K562 (cell line): ENCODE data around the gene PDE9A. TPM values are rescaled to one million over a fixed set of nuclear protein-coding genes. Genes with fewer than 3 reads are reported as not detected.

ENCODE experiments used
- ATAC-seq: fragments of 200-7000 bp; cut with Tn5 transposase; 3 replicates; pipeline ENCODE4 v1.9.1; 2020; ENCODE audit warnings: moderate library complexity
- BruUV-seq: library from RNA; stranded (reverse); fragments of 400-500 nt; replicated peaks from 2 replicates; lab custom pipeline; 2021; lab: Mats Ljungman, UMichigan
- CTCF ChIA-PET: fragments of 300-600 bp; formaldehyde crosslinking; extraction: SDS; loops from one replicate; lab custom pipeline; 2021; ENCODE audit warnings: low intra/inter-chr PET ratio; lab: Yijun Ruan, JAX
- POLR2A ChIA-PET: fragments of 300-600, 350-650 bp; sonication (Branson Sonifier 250); formaldehyde crosslinking; extraction: SDS; loops from one replicate; lab custom pipeline; 2021; ENCODE audit warnings: antibody characterized with exemption, inconsistent platforms; lab: Yijun Ruan, JAX
- DNase-seq, 4 experiments: peaks; one replicate each; pipeline versions ENCODE4 v3.0.0 to v3.0.0-alpha.2; 2011 to 2018; ENCODE audit warnings: low spot score in 3 of 4, mixed read lengths in 3 of 4; ENCODE audit errors: extremely low read depth in 1 of 4
- FAIRE-seq: peaks from 2 replicates; lab custom pipeline; 2011; peaks lifted over from hg19 to GRCh38; lab: Jason Lieb, UNC
- H2AFZ ChIP-seq: 2 replicates; pipeline ENCODE4 v1.6.0; 2011; ENCODE audit warnings: low read depth, low read length, control low read depth, inconsistent platforms
- H3K27ac ChIP-seq: fragments of 200-600 bp; 3 replicates; pipeline ENCODE4 v1.8.0; 2011; ENCODE audit warnings: low read depth, mild to moderate bottlenecking, control low read depth, inconsistent platforms, low read length, moderate library complexity, mixed read lengths; ENCODE audit errors: extremely low read depth
- H3K27me3 ChIP-seq, 2 experiments: fragments of 300-600 bp in 1 of 2; 2 replicates in 1 of 2; 3 replicates in 1 of 2; pipeline versions ENCODE4 v1.6.0 to v1.8.0; 2011; ENCODE audit warnings: inconsistent platforms in 2 of 2, low read length in 2 of 2, mild to moderate bottlenecking in 1 of 2, mixed read lengths in 1 of 2, moderate library complexity in 1 of 2; ENCODE audit not compliant: control insufficient read depth in 2 of 2, insufficient read depth in 2 of 2
- H3K36me3 ChIP-seq: fragments of 300-600 bp; 3 replicates; pipeline ENCODE4 v1.8.0; 2011; ENCODE audit warnings: mild to moderate bottlenecking, low read length, inconsistent platforms; ENCODE audit not compliant: control insufficient read depth, insufficient read depth
- H3K4me1 ChIP-seq, 2 experiments: fragments of 200-600 bp in 1 of 2; replicated peaks in 1 of 2; 2 replicates in 1 of 2; 3 replicates in 1 of 2; pipeline versions ENCODE4 v1.5.1 to v1.8.0; 2011; ENCODE audit warnings: inconsistent platforms in 2 of 2, low read length in 2 of 2, mild to moderate bottlenecking in 1 of 2, mixed read lengths in 1 of 2, moderate library complexity in 1 of 2; ENCODE audit not compliant: control insufficient read depth in 2 of 2, insufficient read depth in 2 of 2
- H3K4me2 ChIP-seq: 2 replicates; pipeline ENCODE4 v1.6.1; 2011; ENCODE audit warnings: low read length, control low read depth, inconsistent platforms, mixed read lengths; ENCODE audit not compliant: insufficient read depth
- H3K4me3 ChIP-seq: fragments of 200-600 bp; sonication (generic), shearing (Covaris generic); 2 replicates; pipeline ENCODE4 v1.5.1; 2016; ENCODE audit warnings: control low read depth, inconsistent platforms
- H3K79me2 ChIP-seq: fragments of 200-600 bp; 3 replicates; pipeline ENCODE4 v1.8.0; 2011; ENCODE audit warnings: low read length, inconsistent platforms; ENCODE audit not compliant: control insufficient read depth, insufficient read depth
- H3K9ac ChIP-seq, 2 experiments: 2 replicates each; pipeline versions ENCODE4 v1.6.0 to v1.6.1; 2011; ENCODE audit warnings: low read depth in 2 of 2, low read length in 2 of 2, control low read depth in 1 of 2, inconsistent platforms in 1 of 2, mild to moderate bottlenecking in 1 of 2, mixed read lengths in 1 of 2; ENCODE audit not compliant: insufficient read depth in 1 of 2
- H3K9me1 ChIP-seq: one replicate; pipeline ENCODE4 v1.6.0; 2011; ENCODE audit warnings: inconsistent platforms, mild to moderate bottlenecking, low read length, moderate library complexity; ENCODE audit not compliant: control insufficient read depth, insufficient read depth
- H3K9me3 ChIP-seq: replicated peaks from 2 replicates; pipeline ENCODE4 v1.5.1; 2011; ENCODE audit warnings: low read depth, low read length, inconsistent platforms; ENCODE audit not compliant: control insufficient read depth, insufficient read depth
- H4K20me1 ChIP-seq: replicated peaks from 2 replicates; pipeline ENCODE4 v1.6.1; 2011; ENCODE audit warnings: low read length, inconsistent platforms, mixed read lengths; ENCODE audit not compliant: control insufficient read depth, insufficient read depth
- BRCA1 ChIP-seq, 2 experiments: fragments of 450-650 bp in 1 of 2; sonication (generic) in 1 of 2; formaldehyde crosslinking in 1 of 2; IDR thresholded peaks; 2 replicates each; pipeline versions ENCODE4 v1.5.0 to v1.6.1; 2017 to 2020; ENCODE audit warnings: mild to moderate bottlenecking in 1 of 2, missing genetic modification reagents in 1 of 2
- ESRRB ChIP-seq: fragments of 250-450 bp; sonication (Bioruptor Pico); IDR thresholded peaks from 2 replicates; pipeline ENCODE4 v1.5.0; 2020; ENCODE audit warnings: mild to moderate bottlenecking, moderate library complexity, borderline replicate concordance
- FOS ChIP-seq: IDR thresholded peaks from 3 replicates; pipeline ENCODE4 v1.6.1; 2011; ENCODE audit not compliant: insufficient read length; ENCODE audit errors: extremely low read depth
- PHTF2 ChIP-seq: fragments of 250-450 bp; sonication (Bioruptor Pico); IDR thresholded peaks from 2 replicates; pipeline ENCODE4 v1.5.0; 2021; ENCODE audit warnings: mild to moderate bottlenecking
- STAT5A ChIP-seq: IDR thresholded peaks from 2 replicates; pipeline ENCODE4 v1.6.1; 2012; ENCODE audit warnings: low read length, inconsistent platforms, borderline replicate concordance
- ZMIZ1 ChIP-seq, 2 experiments: fragments of 150-350 bp in 1 of 2; IDR thresholded peaks; 2 replicates each; pipeline ENCODE4 v1.6.1; 2012 to 2016; ENCODE audit warnings: low read depth in 2 of 2, low read length in 2 of 2, mild to moderate bottlenecking in 1 of 2, moderate library complexity in 1 of 2
- ZNF140 ChIP-seq: fragments of 250-450 bp; sonication (Bioruptor Pico); IDR thresholded peaks from 2 replicates; pipeline ENCODE4 v1.8.0; 2021; ENCODE audit warnings: moderate library complexity, mild to moderate bottlenecking, inconsistent platforms
- ZNF165 ChIP-seq: fragments of 250-450 bp; sonication (Bioruptor Pico); IDR thresholded peaks from 2 replicates; pipeline ENCODE4 v1.4.0; 2020; ENCODE audit warnings: borderline replicate concordance
- WGBS: fragments of 100-300 bp; shearing (Covaris generic); methylation state at CpG from one replicate; pipeline ENCODE4 v1.1.6; 2016; ENCODE audit warnings: low coverage, mixed read lengths; ENCODE audit not compliant: insufficient coverage; ENCODE audit errors: missing lambda C conversion rate; 5-methylcytosine and 5-hydroxymethylcytosine counted together
- in situ Hi-C: fragments of 300-500 bp; cut with MboI; formaldehyde crosslinking; loops from 4 replicates; pipeline ENCODE4 v1.15.0; 2018; ENCODE audit warnings: inconsistent platforms, mixed read lengths
- intact Hi-C: fragments of 100-400 bp; cut with micrococcal nuclease; formaldehyde crosslinking; loops from 2 replicates; pipeline ENCODE4 v1.14.2; 2022
- polyA plus RNA-seq, 8 experiments: library from polyadenylated mRNA; depleted of rRNA in 4 of 8; stranded (reverse) in 5 of 8; unstranded in 3 of 8; fragments of >200 nt; fragmentation: Nextera tagmentation in 2 of 8; fragmentation: Illumina TruSeq in 1 of 8; extraction: Ambion mirVana in 2 of 8; extraction: Trizol in 1 of 8; gene quantifications; 2 replicates each; pipeline versions ENCODE4 v1.2.1 to v1.2.3, GENCODE V29; 2011 to 2014; ENCODE audit warnings: inconsistent platforms in 1 of 8, missing spikeins in 1 of 8
- total RNA-seq, 7 experiments: library from RNA; depleted of rRNA in 6 of 7; stranded (reverse); fragments of >200 nt in 6 of 7; fragmentation: Illumina TruSeq in 2 of 7; extraction: Trizol in 2 of 7; gene quantifications; 2 replicates each; pipeline versions ENCODE4 v1.2.1 to v1.2.3, GENCODE V29; 2011 to 2021; ENCODE audit warnings: low replicate concordance in 1 of 7

Gene PDE9A
- total and polyA plus RNA-seq, 9 of the 15 experiments (the other 6 are each of a cell fraction or from before 2014, with no cell fraction given) = 0.07 to 0.27 TPM; not detected in 7

DNA sequence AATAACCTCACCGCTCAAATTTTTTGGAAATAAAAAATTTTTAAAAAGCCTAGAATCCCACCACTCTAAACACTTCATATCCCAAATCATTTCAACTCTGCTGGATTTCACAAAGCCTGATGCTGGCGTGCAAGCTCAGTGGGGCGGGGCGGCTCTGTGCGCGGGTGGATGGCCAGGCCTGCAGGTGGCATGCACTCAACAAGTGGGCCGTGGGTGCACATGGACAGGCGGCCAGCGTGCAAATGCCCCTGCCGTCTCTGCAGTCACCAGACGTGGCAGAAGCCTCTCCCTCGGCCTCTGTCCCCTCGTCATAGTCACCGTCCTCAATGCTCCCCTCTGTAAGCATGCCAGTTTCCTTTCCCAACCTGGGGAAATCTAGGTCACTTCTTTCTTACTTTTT is 6.6 kb upstream of the PDE9A start:
- Histone ChIP-seq H3K9ac (no peak overlapping the region), H3K9me3 (no peaks in the 10 kb centered on the region), H3K27me3 (peaks cover 34 to 72% of the 10 kb centered on the region in 2 experiments), H3K27ac (no peak overlapping the region), H3K79me2 (no peaks in the 10 kb centered on the region), H4K20me1 (peaks cover 13% of the 10 kb centered on the region), H3K9me1 (no peaks in the 10 kb centered on the region), H3K36me3 (no peaks in the 10 kb centered on the region), H3K4me2 (no peak overlapping the region), H3K4me3 (no peak overlapping the region), H3K4me1 (peaks cover 0 to 9% of the 10 kb centered on the region in 2 experiments; a peak in 3 of 5 replicates), H2AFZ (no peak overlapping the region)
- no peak for TF ChIP-seq ZNF165 (CRISPR knock-in tag)
- TF ChIP-seq FOS = no peak
- TF ChIP-seq STAT5A = no peak
- no peak for TF ChIP-seq ESRRB (CRISPR knock-in tag)
- CTCF ChIA-PET = no interaction called here
- no TSS peak for BruUV-seq
- FAIRE-seq (no peak), ATAC-seq (no peak), DNase-seq (no peak)
- 1% methylated on average over 14 of the region's 14 CpGs for WGBS
- intact Hi-C loops = no loop called here
- POLR2A ChIA-PET = interaction anchor here (0.5 to 0.6 kb wide), 2 partner anchors 12 to 57 kb away, joined by 3 to 5 read pairs; no protein-coding TSS in a partner anchor
- in situ Hi-C loops = no loop called here

DNA sequence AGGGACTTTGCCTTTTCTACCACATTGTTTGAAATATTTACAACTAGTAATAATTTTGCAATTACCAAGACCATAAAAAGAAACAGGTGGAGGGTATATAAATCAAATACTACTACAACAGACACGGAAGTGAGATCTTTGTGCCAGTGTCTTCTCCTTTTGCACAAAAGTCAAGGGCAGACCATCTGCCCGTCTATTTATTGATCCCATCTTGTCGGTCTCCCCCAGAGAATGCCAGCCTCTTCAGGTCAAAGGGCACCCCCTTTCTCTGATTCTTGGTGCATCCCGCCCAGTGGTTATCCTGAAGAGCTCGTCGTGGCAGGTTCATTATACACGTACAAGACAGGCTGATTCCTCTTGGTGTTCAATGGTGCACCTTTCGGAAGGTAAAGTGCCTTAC is 4.8 kb upstream of the PDE9A start:
- no peaks in the 10 kb centered on the region for H3K9me3 ChIP-seq
- DNase-seq (no peak), FAIRE-seq (no peak), ATAC-seq (no peak)
- no peak overlapping the region for H3K4me2 ChIP-seq
- no peak overlapping the region for H3K9ac ChIP-seq
- no peak overlapping the region for H2AFZ ChIP-seq
- intact Hi-C loops (no loop called here), in situ Hi-C loops (no loop called here)
- 1% methylated on average over 8 of the region's 8 CpGs for WGBS
- peaks cover 41 to 68% of the 10 kb centered on the region in 2 experiments; a peak in 4 of 5 replicates for H3K27me3 ChIP-seq
- H4K20me1 ChIP-seq = peaks cover 20% of the 10 kb centered on the region
- peaks cover 0 to 19% of the 10 kb centered on the region in 2 experiments; a peak in 3 of 5 replicates for H3K4me1 ChIP-seq
- ChIA-PET CTCF (no interaction called here), POLR2A (interaction anchor here (0.6 to 1.2 kb wide), 3 partner anchors 8 to 422 kb away, joined by 3 to 6 read pairs (median 4); no protein-coding TSS in a partner anchor)
- BruUV-seq = no TSS peak
- H3K4me3 ChIP-seq = no peak overlapping the region
- H3K79me2 ChIP-seq = no peaks in the 10 kb centered on the region
- H3K27ac ChIP-seq = no peak overlapping the region
- no peaks in the 10 kb centered on the region for H3K9me1 ChIP-seq
- H3K36me3 ChIP-seq = no peaks in the 10 kb centered on the region
- no peak for TF ChIP-seq ZMIZ1 (IDR thresholded peaks at IDR 0.05; ENCODE audit: low read depth in 2 of 2, low read length in 2 of 2)
- TF ChIP-seq PHTF2 = no peak
- no peak for TF ChIP-seq BRCA1 (IDR thresholded peaks at IDR 0.05)
- no peak for TF ChIP-seq BRCA1 (CRISPR knock-in tag; IDR thresholded peaks at IDR 0.05)
- no peak for TF ChIP-seq ZNF140 (CRISPR knock-in tag)
